ENCODE measurements around the gene MYPOP.

- TF ChIP-seq CTCF (CRISPR knock-in tag; IDR thresholded peaks at IDR 0.05): peak; percentile 25; the same call in 1 of the 2 replicates
- TF ChIP-seq ETV5 (CRISPR knock-in tag; IDR thresholded peaks at IDR 0.05; ENCODE audit: borderline replicate concordance): no peak
These were observed 19.9 kb upstream of the MYPOP start for GRCh38 chr19:45922281-45922680.
